IPS-NIHi7 (cell line): Measurements from ENCODE around the gene HIPK1.

Experiments used
- DNase-seq: peaks from one replicate; pipeline ENCODE4 v3.0.0; 2012; ENCODE audit warnings: mixed read lengths; ENCODE audit errors: extremely low spot score

HIPK1 gene

GRCh38 chr1:113913887-113914664 is 15.0 kb upstream of the HIPK1 start:
- no peak for DNase-seq

GRCh38 chr1:113916974-113917373 is 12.2 kb upstream of the HIPK1 start:
- DNase-seq = no peak

DNA sequence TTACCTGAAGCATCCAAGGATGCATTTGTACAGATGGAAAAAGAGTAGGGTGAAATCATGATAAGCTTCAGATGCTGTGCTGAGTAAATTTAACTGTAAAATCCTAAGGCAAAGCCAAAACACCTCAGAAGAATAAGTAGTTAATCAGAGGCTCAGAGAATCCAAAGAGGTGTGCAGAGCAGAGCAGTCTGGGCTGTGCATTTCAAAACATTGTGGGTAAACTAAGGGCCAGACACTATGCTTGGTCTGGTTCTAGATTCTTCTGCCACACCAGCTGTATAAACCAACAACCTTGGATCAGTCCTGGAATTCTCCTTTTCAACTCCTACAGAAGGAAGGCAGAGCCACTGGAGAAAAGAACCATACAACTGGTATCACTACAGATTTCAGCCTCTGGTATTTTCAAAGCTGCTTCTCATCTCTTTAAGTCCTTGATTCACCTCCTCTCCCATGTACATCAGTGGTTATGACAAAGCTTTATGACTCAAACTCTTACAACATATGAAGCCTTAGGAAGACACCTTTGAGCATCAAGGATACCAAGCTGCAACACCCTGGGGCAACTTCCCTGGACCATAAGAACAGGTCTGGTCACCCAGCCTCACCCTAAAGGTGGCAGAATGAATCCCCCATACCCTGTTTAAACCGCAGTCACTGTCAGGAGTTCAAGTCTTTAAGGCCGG is 11.6 kb upstream of the HIPK1 start:
- DNase-seq = no peak

- DNase-seq = no peak
These were observed 10.9 kb upstream of the HIPK1 start for GRCh38 chr1:113918243-113918642.

- DNase-seq = no peak
These were observed 6.2 kb upstream of the HIPK1 start for GRCh38 chr1:113922957-113923356.

GRCh38 chr1:113924473-113924872 is 4.7 kb upstream of the HIPK1 start:
- no peak for DNase-seq

GRCh38 chr1:113928187-113928930 is 765 bp upstream of the HIPK1 start:
- no peak for DNase-seq

GRCh38 chr1:113929750-113930498 is 800 bp downstream of the HIPK1 start:
- peak; percentile 61 for DNase-seq

- peak; percentile 41 for DNase-seq
These were observed 1.5 kb downstream of the HIPK1 start for GRCh38 chr1:113930499-113931161.

DNA sequence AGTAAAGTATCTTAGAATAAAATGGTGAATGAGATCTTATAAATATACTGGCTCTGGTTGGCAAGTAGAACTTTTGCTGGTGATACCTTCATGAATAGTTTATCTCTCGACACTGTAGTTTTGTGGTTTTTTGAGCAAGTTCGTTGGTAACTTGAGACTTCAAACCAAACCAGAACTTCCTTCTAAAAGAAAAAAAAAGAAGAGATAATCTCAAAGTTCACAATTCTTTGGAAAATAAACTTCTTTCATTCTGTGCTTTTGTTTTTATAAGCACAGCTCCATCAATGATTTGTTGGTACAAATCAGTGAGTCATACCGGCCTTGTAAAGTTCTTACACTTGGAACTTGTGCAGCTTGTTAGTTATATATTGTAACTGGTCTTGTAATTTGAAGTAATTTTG is 2.3 kb downstream of the HIPK1 start:
- DNase-seq = no peak

DNA sequence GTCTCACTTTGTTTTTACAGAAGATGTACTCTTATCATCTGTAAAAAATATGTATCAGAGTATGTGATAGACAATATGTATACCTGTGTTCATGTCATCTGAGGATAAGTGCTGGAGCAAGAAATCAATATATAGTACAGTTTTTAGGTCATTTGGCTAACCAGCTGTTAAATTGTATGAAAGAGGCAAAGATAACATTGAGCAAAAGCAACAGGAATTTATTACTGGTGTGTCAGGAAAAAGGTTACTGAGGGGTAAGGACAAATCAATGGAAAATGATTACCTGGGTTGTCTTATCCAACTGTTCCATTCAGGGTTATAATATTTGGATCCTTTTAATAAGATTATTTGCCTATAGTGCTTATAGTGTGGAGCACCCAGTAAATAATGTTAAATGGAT is 4.9 kb downstream of the HIPK1 start:
- no peak for DNase-seq

- no peak for DNase-seq
These were observed 5.5 kb downstream of the HIPK1 start for GRCh38 chr1:113934511-113935055.

DNA sequence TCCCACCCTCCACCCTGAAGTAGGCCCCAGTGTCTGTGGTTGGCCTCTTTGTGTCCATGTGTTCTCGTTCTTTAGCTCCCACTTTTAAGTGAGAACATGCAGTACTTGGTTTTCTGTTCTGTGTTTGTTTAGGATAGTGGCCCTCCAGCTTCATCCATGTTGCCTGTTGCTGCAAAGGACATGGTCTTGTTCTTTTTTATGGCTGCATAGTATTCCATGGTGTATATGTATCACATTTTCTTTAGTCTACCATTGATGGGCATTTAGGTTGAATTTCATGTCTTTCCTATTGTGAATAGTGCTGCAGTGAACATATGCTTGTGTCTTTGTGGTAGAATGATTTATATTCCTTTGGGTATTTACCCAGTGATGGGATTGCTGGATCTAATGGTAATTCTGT is 6.1 kb downstream of the HIPK1 start:
- no peak for DNase-seq

DNA sequence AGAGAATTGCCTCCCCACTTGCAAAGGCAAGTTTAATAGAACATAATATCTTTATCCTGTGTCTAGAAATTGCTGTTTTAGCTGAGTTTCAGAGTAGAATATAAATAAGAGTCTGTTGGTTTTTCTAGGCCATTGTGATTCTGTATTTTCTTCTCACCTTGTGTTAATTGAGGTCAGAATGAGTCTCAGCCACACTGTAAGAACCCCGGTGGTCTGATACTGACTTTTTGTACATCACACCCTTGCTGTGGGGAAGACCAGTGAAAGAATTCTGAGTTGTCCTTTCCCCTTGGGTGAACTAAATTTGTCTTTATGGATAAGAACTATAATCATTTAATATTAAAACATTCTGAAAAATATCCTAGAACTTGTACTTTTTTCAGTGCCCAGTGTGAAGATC is 6.8 kb downstream of the HIPK1 start:
- DNase-seq = no peak

GRCh38 chr1:113937146-113937545 is 8.0 kb downstream of the HIPK1 start:
- DNase-seq = no peak

DNA sequence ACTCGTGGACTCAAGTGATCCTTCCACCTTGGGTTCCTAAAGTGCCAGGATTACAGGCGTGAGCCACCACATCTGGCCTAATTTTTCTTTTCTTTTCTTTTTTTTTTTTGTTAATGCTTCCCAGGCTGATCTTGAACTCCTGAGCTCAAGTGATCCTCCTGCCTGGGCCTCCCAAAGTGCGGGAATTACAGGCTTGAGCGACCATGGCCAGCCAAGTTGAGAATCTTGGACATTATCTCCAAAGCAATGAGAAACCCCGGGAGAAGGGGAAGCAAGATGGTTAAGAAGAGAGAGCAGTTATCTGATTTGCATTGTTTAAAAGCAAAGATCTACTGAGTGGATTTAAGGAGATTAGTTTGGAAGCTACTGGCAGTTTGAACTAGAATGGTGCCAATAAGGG is 9.1 kb downstream of the HIPK1 start:
- no peak for DNase-seq

DNA sequence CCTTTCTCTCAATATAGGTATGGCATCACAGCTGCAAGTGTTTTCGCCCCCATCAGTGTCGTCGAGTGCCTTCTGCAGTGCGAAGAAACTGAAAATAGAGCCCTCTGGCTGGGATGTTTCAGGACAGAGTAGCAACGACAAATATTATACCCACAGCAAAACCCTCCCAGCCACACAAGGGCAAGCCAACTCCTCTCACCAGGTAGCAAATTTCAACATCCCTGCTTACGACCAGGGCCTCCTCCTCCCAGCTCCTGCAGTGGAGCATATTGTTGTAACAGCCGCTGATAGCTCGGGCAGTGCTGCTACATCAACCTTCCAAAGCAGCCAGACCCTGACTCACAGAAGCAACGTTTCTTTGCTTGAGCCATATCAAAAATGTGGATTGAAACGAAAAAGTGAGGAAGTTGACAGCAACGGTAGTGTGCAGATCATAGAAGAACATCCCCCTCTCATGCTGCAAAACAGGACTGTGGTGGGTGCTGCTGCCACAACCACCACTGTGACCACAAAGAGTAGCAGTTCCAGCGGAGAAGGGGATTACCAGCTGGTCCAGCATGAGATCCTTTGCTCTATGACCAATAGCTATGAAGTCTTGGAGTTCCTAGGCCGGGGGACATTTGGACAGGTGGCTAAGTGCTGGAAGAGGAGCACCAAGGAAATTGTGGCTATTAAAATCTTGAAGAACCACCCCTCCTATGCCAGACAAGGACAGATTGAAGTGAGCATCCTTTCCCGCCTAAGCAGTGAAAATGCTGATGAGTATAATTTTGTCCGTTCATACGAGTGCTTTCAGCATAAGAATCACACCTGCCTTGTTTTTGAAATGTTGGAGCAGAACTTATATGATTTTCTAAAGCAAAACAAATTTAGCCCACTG is 11.5 kb downstream of the HIPK1 start:
- DNase-seq = no peak

GRCh38 chr1:113941245-113941559 is 12.1 kb downstream of the HIPK1 start:
- DNase-seq = no peak

- DNase-seq = no peak
These were observed 13.4 kb downstream of the HIPK1 start for GRCh38 chr1:113942527-113942926.
